CD4-positive, alpha-beta T cell (primary cell): ENCODE data around the gene LANCL2. TPM values are rescaled to one million over a fixed set of nuclear protein-coding genes. Genes with fewer than 3 reads are reported as not detected.

Experiments
- ATAC-seq: fragments of 200-7000 bp; cut with Tn5 transposase; one replicate; pipeline ENCODE4 v1.10.0; 2022; ENCODE audit warnings: mild to moderate bottlenecking; ENCODE audit not compliant: poor library complexity
- CTCF ChIA-PET: fragments of 350-600 bp; sonication (Branson Sonifier 250); formaldehyde crosslinking; loops from one replicate; lab custom pipeline; 2021; ENCODE audit warnings: antibody characterized with exemption, inconsistent platforms; lab: Charles Lee
- POLR2A ChIA-PET: fragments of 350-600 bp; sonication (Branson Sonifier 250); formaldehyde crosslinking; loops from one replicate; lab custom pipeline; 2021; ENCODE audit warnings: antibody characterized with exemption, inconsistent platforms; lab: Charles Lee
- DNase-seq, 14 experiments: peaks; one replicate each; pipeline ENCODE4 v3.0.0-alpha.2; 2013 to 2020; ENCODE audit warnings: mixed read lengths in 2 of 14
- H3K27ac ChIP-seq, 2 donors: one replicate each; pipeline versions ENCODE4 v1.5.1 to v1.7.0; 2013; ENCODE audit warnings: low read length in 2 of 2, low read depth in 1 of 2, mild to moderate bottlenecking in 1 of 2
- H3K27me3 ChIP-seq, 2 experiments: 1 replicate in 1 of 2; 2 replicates in 1 of 2; pipeline versions ENCODE4 v1.6.1 to v1.7.0; 2013; ENCODE audit warnings: low read length in 2 of 2, control low read depth in 1 of 2, mild to moderate bottlenecking in 1 of 2, moderate library complexity in 1 of 2; ENCODE audit not compliant: insufficient read depth in 2 of 2, control insufficient read depth in 1 of 2
- H3K36me3 ChIP-seq: one replicate; pipeline ENCODE4 v1.6.1; 2013; ENCODE audit warnings: low read length, control low read depth; ENCODE audit not compliant: insufficient read depth
- H3K4me1 ChIP-seq: one replicate; pipeline ENCODE4 v1.6.1; 2013; ENCODE audit warnings: low read length, control low read depth; ENCODE audit not compliant: insufficient read depth
- H3K4me3 ChIP-seq: one replicate; pipeline ENCODE4 v1.5.1; 2013; ENCODE audit warnings: mild to moderate bottlenecking, low read length, moderate library complexity
- H3K9me3 ChIP-seq, 2 experiments: 1 replicate in 1 of 2; 2 replicates in 1 of 2; pipeline versions ENCODE4 v1.6.1 to v1.7.0; 2013; ENCODE audit warnings: low read length in 2 of 2, mild to moderate bottlenecking in 2 of 2, control low read depth in 1 of 2, moderate library complexity in 1 of 2; ENCODE audit not compliant: control insufficient read depth in 1 of 2, insufficient read depth in 1 of 2
- H3K27ac Mint-ChIP-seq: one replicate; pipeline ENCODE4 v1.8.0; 2020; ENCODE audit warnings: mixed read lengths
- H3K27me3 Mint-ChIP-seq: one replicate; pipeline ENCODE4 v1.8.0; 2021; ENCODE audit warnings: mixed read lengths
- H3K36me3 Mint-ChIP-seq: one replicate; pipeline ENCODE4 v1.8.0; 2021; ENCODE audit warnings: low read depth, mixed read lengths
- H3K4me1 Mint-ChIP-seq: one replicate; pipeline ENCODE4 v1.8.0; 2021; ENCODE audit warnings: low read depth, mixed read lengths
- H3K4me3 Mint-ChIP-seq: one replicate; pipeline ENCODE4 v1.8.0; 2020; ENCODE audit warnings: mild to moderate bottlenecking, mixed read lengths
- H3K9me3 Mint-ChIP-seq: one replicate; pipeline ENCODE4 v1.8.0; 2020; ENCODE audit warnings: mixed read lengths
- CTCF ChIP-seq: fragments of 200-600 bp; IDR thresholded peaks from one replicate; pipeline ENCODE4 v1.8.0; 2022; ENCODE audit warnings: antibody characterized with exemption, mild to moderate bottlenecking
- intact Hi-C, 2 experiments: fragments of 100-400 bp; cut with DNase I in 1 of 2; cut with micrococcal nuclease in 1 of 2; formaldehyde crosslinking; loops; one replicate each; pipeline versions ENCODE4 v1.15.1 to v1.9.0; 2023 to 2025; cut with DNase I, micrococcal nuclease
- total RNA-seq, 174 experiments: library from RNA in 2 of 174; stranded (reverse) in 2 of 174; gene quantifications; one replicate each; pipeline ENCODE4 v1.2.3 and lab custom pipeline; 2021 to 2026

The LANCL2 gene
- total RNA-seq, 2 experiments from 2014 or later, result 7.1 to 9.0 TPM

- Histone ChIP-seq H3K9me3 (peaks cover 18 to 20% of the 10 kb centered on the region in 2 experiments), H3K4me3 (no peak overlapping the region), H3K36me3 (no peaks in the 10 kb centered on the region), H3K27ac (no peak overlapping the region), H3K27me3 (no peaks in the 10 kb centered on the region), H3K4me1 (no peaks in the 10 kb centered on the region)
- Mint-ChIP-seq H3K27me3 (no peaks in the 10 kb centered on the region), H3K4me3 (no peak overlapping the region), H3K9me3 (peaks cover 11% of the 10 kb centered on the region), H3K27ac (no peak overlapping the region), H3K4me1 (no peaks in the 10 kb centered on the region), H3K36me3 (peaks cover 64% of the 10 kb centered on the region)
- DNase-seq (no peak), ATAC-seq (no peak)
- CTCF ChIA-PET, result no interaction called here
- no peak for TF ChIP-seq CTCF
- intact Hi-C loops, result no loop called here
- POLR2A ChIA-PET, result no interaction called here
These were observed 22.2 kb downstream of the LANCL2 start for GRCh38 chr7:55387062-55387965.

- intact Hi-C loops, result no loop called here
- H3K4me3 ChIP-seq, result no peak overlapping the region
- no peak overlapping the region for H3K27ac Mint-ChIP-seq
- H3K36me3 Mint-ChIP-seq, result peaks cover 21% of the 10 kb centered on the region
- no peaks in the 10 kb centered on the region for H3K9me3 Mint-ChIP-seq
- H3K9me3 ChIP-seq, result no peaks in the 10 kb centered on the region
- no peaks in the 10 kb centered on the region for H3K27me3 ChIP-seq
- no peak for TF ChIP-seq CTCF
- no peak overlapping the region for H3K4me3 Mint-ChIP-seq
- H3K4me1 ChIP-seq, result no peaks in the 10 kb centered on the region
- ATAC-seq, result no peak
- CTCF ChIA-PET, result no interaction called here
- no peak for DNase-seq
- no peaks in the 10 kb centered on the region for H3K36me3 ChIP-seq
- H3K27me3 Mint-ChIP-seq, result no peaks in the 10 kb centered on the region
- POLR2A ChIA-PET, result no interaction called here
- H3K4me1 Mint-ChIP-seq, result no peaks in the 10 kb centered on the region
- H3K27ac ChIP-seq, result no peak overlapping the region
These were observed 31.2 kb downstream of the LANCL2 start for GRCh38 chr7:55396233-55396785.

GRCh38 chr7:55397617-55398016, 32.5 kb downstream of the LANCL2 start:
- intact Hi-C loops, result no loop called here
- Mint-ChIP-seq H3K27me3 (no peaks in the 10 kb centered on the region), H3K27ac (no peak overlapping the region), H3K4me3 (no peak overlapping the region), H3K4me1 (no peaks in the 10 kb centered on the region), H3K36me3 (peaks cover 17% of the 10 kb centered on the region), H3K9me3 (no peaks in the 10 kb centered on the region)
- Histone ChIP-seq H3K36me3 (no peaks in the 10 kb centered on the region), H3K9me3 (no peaks in the 10 kb centered on the region), H3K27me3 (no peaks in the 10 kb centered on the region), H3K4me1 (no peaks in the 10 kb centered on the region), H3K4me3 (no peak overlapping the region), H3K27ac (no peak overlapping the region)
- POLR2A ChIA-PET, result no interaction called here
- CTCF ChIA-PET, result no interaction called here
- DNase-seq (no peak), ATAC-seq (no peak)
- no peak for TF ChIP-seq CTCF
